Natural killer cell (primary cell): ENCODE results near the gene PPP3CA. TPM values are rescaled to one million over a fixed set of nuclear protein-coding genes. Genes with fewer than 3 reads are reported as not detected.
"Not testable (repeated sequence)": the region's sequence is repeated elsewhere in the genome, so short reads cannot be mapped to it uniquely, and the experiment has no call there.

Source experiments
- ATAC-seq, 3 donors: fragments of 150-1000 bp in 2 of 3; fragments of 200-7000 bp in 1 of 3; cut with Tn5 transposase; 1 replicate in 1 of 3; 2 replicates in 2 of 3; pipeline ENCODE4 v1.10.0; 2021; ENCODE audit warnings: mild to moderate bottlenecking in 2 of 3, moderate library complexity in 2 of 3
- DNase-seq, 2 donors: peaks; one replicate each; pipeline versions ENCODE4 v3.0.0 to v3.0.0-alpha.2; 2013 to 2021; ENCODE audit warnings: mixed read lengths in 1 of 2
- H3K27ac ChIP-seq: one replicate; pipeline ENCODE4 v1.5.1; 2013; ENCODE audit warnings: mild to moderate bottlenecking, low read length
- H3K27me3 ChIP-seq: one replicate; pipeline ENCODE4 v1.6.1; 2013; ENCODE audit warnings: low read length; ENCODE audit not compliant: control insufficient read depth, insufficient read depth
- H3K36me3 ChIP-seq: one replicate; pipeline ENCODE4 v1.6.1; 2013; ENCODE audit warnings: low read length; ENCODE audit not compliant: control insufficient read depth, insufficient read depth
- H3K4me1 ChIP-seq: one replicate; pipeline ENCODE4 v1.6.1; 2013; ENCODE audit warnings: low read length; ENCODE audit not compliant: control insufficient read depth, insufficient read depth
- H3K4me3 ChIP-seq: one replicate; pipeline ENCODE4 v1.5.1; 2013; ENCODE audit warnings: low read length
- H3K9me3 ChIP-seq: one replicate; pipeline ENCODE4 v1.6.1; 2013; ENCODE audit warnings: low read length; ENCODE audit not compliant: control insufficient read depth, insufficient read depth
- H3K27ac Mint-ChIP-seq, 2 donors: one replicate each; pipeline ENCODE4 v1.8.0; 2022; ENCODE audit warnings: mild to moderate bottlenecking in 2 of 2, mixed read lengths in 2 of 2, moderate library complexity in 1 of 2
- H3K27me3 Mint-ChIP-seq, 2 donors: one replicate each; pipeline ENCODE4 v1.8.0; 2022; ENCODE audit warnings: low read depth in 2 of 2, mixed read lengths in 2 of 2
- H3K36me3 Mint-ChIP-seq: one replicate; pipeline ENCODE4 v1.8.0; 2022; ENCODE audit warnings: mixed read lengths
- H3K4me1 Mint-ChIP-seq, 2 donors: one replicate each; pipeline ENCODE4 v1.8.0; 2022; ENCODE audit warnings: mixed read lengths in 2 of 2
- H3K4me3 Mint-ChIP-seq: one replicate; pipeline ENCODE4 v1.8.0; 2022; ENCODE audit warnings: mild to moderate bottlenecking, moderate library complexity, mixed read lengths
- H3K9me3 Mint-ChIP-seq, 2 donors: one replicate each; pipeline ENCODE4 v1.8.0; 2022; ENCODE audit warnings: mixed read lengths in 2 of 2
- CTCF ChIP-seq: fragments of 200-600 bp; IDR thresholded peaks from one replicate; pipeline ENCODE4 v1.8.0; 2022; ENCODE audit warnings: antibody characterized with exemption
- WGBS: methylation state at CpG from one replicate; pipeline ENCODE4 v1.1.7; 2013; ENCODE audit warnings: missing lambda C conversion rate; ENCODE audit not compliant: insufficient coverage; 5-methylcytosine and 5-hydroxymethylcytosine counted together
- intact Hi-C: fragments of 100-400 bp; cut with micrococcal nuclease; formaldehyde crosslinking; loops from one replicate; pipeline ENCODE4 v1.14.2; 2022
- total RNA-seq, 4 donors: library from RNA; stranded (reverse); fragments of 120-200 nt in 1 of 4; gene quantifications; one replicate each; pipeline versions ENCODE4 v1.2.3 to v1.2.4, GENCODE V29; 2013 to 2022

The PPP3CA gene
- total RNA-seq, 3 donors from 2014 or later (not counting 1 experiment from before 2014, with no cell fraction given): 53.1 to 73.1 (median 58.0) TPM

- peaks cover 7% of the 10 kb centered on the region for H3K36me3 Mint-ChIP-seq
- H3K4me1 Mint-ChIP-seq: no peaks in the 10 kb centered on the region
- no peaks in the 10 kb centered on the region for H3K27me3 ChIP-seq
- H3K4me3 ChIP-seq: no peak overlapping the region
- no peaks in the 10 kb centered on the region for H3K27me3 Mint-ChIP-seq
- no peak for DNase-seq
- no peak overlapping the region for H3K27ac ChIP-seq
- intact Hi-C loops: no loop called here
- H3K27ac Mint-ChIP-seq: no peak overlapping the region
- no peak overlapping the region for H3K4me3 Mint-ChIP-seq
- H3K4me1 ChIP-seq: no peaks in the 10 kb centered on the region
- peaks cover 0 to 2% of the 10 kb centered on the region in 2 donors for H3K9me3 Mint-ChIP-seq
- TF ChIP-seq CTCF: no peak
- H3K36me3 ChIP-seq: no peaks in the 10 kb centered on the region
- ATAC-seq: no peak
- WGBS: no CpG with 5 or more reads among the region's 1 CpG
- no peaks in the 10 kb centered on the region for H3K9me3 ChIP-seq
Observed at GRCh38 chr4:101000496-101000895, 346.8 kb downstream of the PPP3CA start.

GRCh38 chr4:100995671-100996070 is 351.7 kb downstream of the PPP3CA start:
- H3K36me3 ChIP-seq: no peaks in the 10 kb centered on the region
- Mint-ChIP-seq H3K36me3 (no peaks in the 10 kb centered on the region), H3K27ac (no peak overlapping the region), H3K4me3 (no peak overlapping the region), H3K9me3 (no peaks in the 10 kb centered on the region), H3K27me3 (no peaks in the 10 kb centered on the region), H3K4me1 (no peaks in the 10 kb centered on the region)
- no peaks in the 10 kb centered on the region for H3K27me3 ChIP-seq
- DNase-seq (no peak), ATAC-seq (no peak)
- H3K4me3 ChIP-seq: no peak overlapping the region
- no peak for TF ChIP-seq CTCF
- H3K4me1 ChIP-seq: no peaks in the 10 kb centered on the region
- no peaks in the 10 kb centered on the region for H3K9me3 ChIP-seq
- WGBS: 96% methylated on average over 5 of the region's 5 CpGs
- no peak overlapping the region for H3K27ac ChIP-seq
- intact Hi-C loops: no loop called here

- intact Hi-C loops: not testable (repeated sequence)
Observed at GRCh38 chr4:100995002-100995401, 352.3 kb downstream of the PPP3CA start.

GRCh38 chr4:100991332-100992069 is 355.8 kb downstream of the PPP3CA start:
- H3K27me3 ChIP-seq, H3K36me3 ChIP-seq, H3K27ac ChIP-seq, H3K36me3 Mint-ChIP-seq, DNase-seq, intact Hi-C loops, ATAC-seq, H3K9me3 ChIP-seq, H3K4me3 Mint-ChIP-seq, H3K27ac Mint-ChIP-seq, H3K4me3 ChIP-seq, H3K4me1 ChIP-seq, H3K9me3 Mint-ChIP-seq, H3K4me1 Mint-ChIP-seq: not testable (repeated sequence)
- WGBS: 91% methylated on average over 5 of the region's 6 CpGs
- H3K27me3 Mint-ChIP-seq: peaks cover 0 to 11% of the 10 kb centered on the region in 2 donors

More at GRCh38 chr4:100995002-100995401, 352.3 kb downstream of the PPP3CA start:
- H3K9me3 ChIP-seq, H3K4me1 Mint-ChIP-seq, H3K36me3 Mint-ChIP-seq, DNase-seq, H3K27ac ChIP-seq, ATAC-seq, H3K27ac Mint-ChIP-seq, H3K27me3 Mint-ChIP-seq, H3K27me3 ChIP-seq, H3K9me3 Mint-ChIP-seq, H3K36me3 ChIP-seq, H3K4me1 ChIP-seq, H3K4me3 ChIP-seq, H3K4me3 Mint-ChIP-seq: not testable (repeated sequence)
- WGBS: 95% methylated on average over 10 of the region's 10 CpGs
